ENCODE data around the gene UTP25. TPM values are rescaled to one million over a fixed set of nuclear protein-coding genes. Genes with fewer than 3 reads are reported as not detected.

UTP25 gene
- total RNA-seq, 1 experiment from 2014 or later: 4.8 TPM

DNA sequence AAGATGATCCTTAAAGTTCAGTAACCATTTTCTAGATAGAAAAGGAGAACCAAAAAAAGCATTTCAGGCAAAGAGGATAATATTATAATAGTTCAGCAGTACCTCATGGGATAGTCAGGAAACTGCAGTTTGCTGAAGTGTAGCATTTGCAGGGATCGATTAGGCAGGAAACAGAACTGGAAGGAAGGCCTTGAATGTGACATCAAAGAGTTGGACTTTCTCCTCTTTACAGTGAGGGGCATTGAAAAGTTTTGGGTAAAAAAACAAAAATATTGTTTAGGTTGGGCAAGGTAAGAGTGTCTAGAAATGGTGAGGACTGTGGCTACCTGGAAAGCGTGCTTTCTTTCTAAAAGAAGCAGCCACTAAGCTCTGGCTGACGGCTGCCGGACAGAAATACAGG lies 13.9 kb upstream of the UTP25 start:
- POLR2A ChIA-PET: no interaction called here
- no peak for ATAC-seq
- no peak for DNase-seq (ENCODE audit: low spot score)
- no peaks in the 10 kb centered on the region for H3K9me3 Mint-ChIP-seq
- H3K4me1 Mint-ChIP-seq: peaks cover 5% of the 10 kb centered on the region; the same call in 1 of the 2 replicates
- CTCF ChIA-PET: interaction anchor here (0.8 to 3.2 kb wide), 3 partner anchors 8 to 14 kb away, joined by 3 to 13 read pairs (median 5); partner anchors contain the start of genes IRF6 and UTP25
- TF ChIP-seq ZNF232 (CRISPR knock-in tag; IDR thresholded peaks at IDR 0.05) (no peak), JUN (CRISPR knock-in tag; IDR thresholded peaks at IDR 0.05) (no peak), ZNF219 (CRISPR knock-in tag; IDR thresholded peaks at IDR 0.05; ENCODE audit: borderline replicate concordance) (no peak), RELA (CRISPR knock-in tag; IDR thresholded peaks at IDR 0.05; ENCODE audit: borderline replicate concordance) (no peak), GABPB1 (CRISPR knock-in tag; IDR thresholded peaks at IDR 0.05) (no peak), ZNF317 (CRISPR knock-in tag; IDR thresholded peaks at IDR 0.05; ENCODE audit: borderline replicate concordance, low read depth) (no peak), IRF1 (CRISPR knock-in tag; IDR thresholded peaks at IDR 0.05) (no peak), ATF3 (CRISPR knock-in tag; conservative IDR thresholded peaks at IDR 0.05) (no peak), ZNF416 (CRISPR knock-in tag; IDR thresholded peaks at IDR 0.05) (no peak), ATF1 (CRISPR knock-in tag; IDR thresholded peaks at IDR 0.05) (no peak), NR3C1 (CRISPR knock-in tag; conservative IDR thresholded peaks at IDR 0.05; ENCODE audit: low read depth) (no peak), STAT6 (CRISPR knock-in tag; conservative IDR thresholded peaks at IDR 0.05; ENCODE audit: low read depth) (no peak), ZNF138 (CRISPR knock-in tag; conservative IDR thresholded peaks at IDR 0.05) (no peak), OVOL2 (CRISPR knock-in tag; IDR thresholded peaks at IDR 0.05; ENCODE audit: borderline replicate concordance) (no peak), TEAD4 (CRISPR knock-in tag; IDR thresholded peaks at IDR 0.05) (no peak), ZMAT4 (CRISPR knock-in tag; IDR thresholded peaks at IDR 0.05) (no peak), ZNF263 (CRISPR knock-in tag; IDR thresholded peaks at IDR 0.05; ENCODE audit: low read depth) (no peak)
- TF ChIP-seq, protein P1, sequence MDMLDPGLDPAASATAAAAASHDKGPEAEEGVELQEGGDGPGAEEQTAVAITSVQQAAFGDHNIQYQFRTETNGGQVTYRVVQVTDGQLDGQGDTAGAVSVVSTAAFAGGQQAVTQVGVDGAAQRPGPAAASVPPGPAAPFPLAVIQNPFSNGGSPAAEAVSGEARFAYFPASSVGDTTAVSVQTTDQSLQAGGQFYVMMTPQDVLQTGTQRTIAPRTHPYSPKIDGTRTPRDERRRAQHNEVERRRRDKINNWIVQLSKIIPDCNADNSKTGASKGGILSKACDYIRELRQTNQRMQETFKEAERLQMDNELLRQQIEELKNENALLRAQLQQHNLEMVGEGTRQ (CRISPR knock-in tag; IDR thresholded peaks at IDR 0.05): no peak
- no peak overlapping the region for H3K27ac Mint-ChIP-seq
- no peaks in the 10 kb centered on the region for H3K36me3 Mint-ChIP-seq
- H3K4me3 Mint-ChIP-seq: no peak overlapping the region
- peaks cover 11% of the 10 kb centered on the region for H3K27me3 Mint-ChIP-seq (ENCODE audit: low read depth)

GRCh38 chr1:209815490-209815889 lies 12.3 kb upstream of the UTP25 start:
- Mint-ChIP-seq H3K9me3 (no peaks in the 10 kb centered on the region), H3K4me1 (peaks cover 4% of the 10 kb centered on the region; the same call in 1 of the 2 replicates), H3K4me3 (no peak overlapping the region), H3K27ac (no peak overlapping the region), H3K27me3 (ENCODE audit: low read depth) (peaks cover 17% of the 10 kb centered on the region), H3K36me3 (no peaks in the 10 kb centered on the region)
- POLR2A ChIA-PET: interaction anchor here (2.6 kb wide), 1 partner anchor 10 kb away, joined by 8 read pairs; the partner anchor contains the start of gene IRF6
- no peak for TF ChIP-seq MYBL2 (CRISPR knock-in tag; IDR thresholded peaks at IDR 0.05)
- TF ChIP-seq FOXP4 (CRISPR knock-in tag; IDR thresholded peaks at IDR 0.05): no peak
- no peak for TF ChIP-seq FOXP1 (CRISPR knock-in tag; IDR thresholded peaks at IDR 0.05; ENCODE audit: borderline replicate concordance)
- CTCF ChIA-PET: interaction anchor here (2.4 to 3.2 kb wide), 2 partner anchors 10 to 12 kb away, joined by 7 to 13 read pairs; partner anchors contain the start of genes IRF6 and UTP25
- ATAC-seq: no peak
- no peak for DNase-seq (ENCODE audit: low spot score)
